HG03439 (cell line): Measurements from ENCODE around the gene YOD1.

ENCODE experiments used
- ATAC-seq: cut with Tn5 transposase; IDR thresholded peaks from one replicate; pipeline ENCODE4 v1.9.1; 2021; ENCODE audit warnings: mild to moderate bottlenecking, moderate library complexity; ENCODE audit not compliant: unreplicated experiment

Gene YOD1

GRCh38 chr1:207013321-207014085, 37.5 kb downstream of the YOD1 start:
- ATAC-seq: no peak

- no peak for ATAC-seq
Measured at GRCh38 chr1:207010726-207011125, 40.3 kb downstream of the YOD1 start.

DNA sequence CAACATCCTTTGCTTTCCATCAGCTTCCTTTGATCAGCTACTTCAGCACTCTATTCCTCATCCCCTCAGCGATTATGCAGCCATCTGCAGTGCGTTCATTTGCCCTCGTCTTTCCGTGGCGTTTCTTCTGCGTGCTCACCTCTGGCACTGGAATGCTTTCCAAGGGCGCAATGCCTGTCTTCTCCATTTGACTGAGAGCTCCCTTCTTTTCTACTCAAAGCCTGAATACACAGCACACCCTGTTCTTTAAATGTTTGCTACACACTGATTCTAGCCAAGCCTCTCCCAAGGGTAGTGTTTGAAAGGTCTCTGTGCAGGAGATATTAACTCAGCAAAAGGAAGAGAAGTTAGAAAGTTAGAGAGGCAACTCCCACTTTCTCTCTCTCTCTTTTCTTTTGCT, 41.1 kb downstream of the YOD1 start:
- ATAC-seq: no peak

DNA sequence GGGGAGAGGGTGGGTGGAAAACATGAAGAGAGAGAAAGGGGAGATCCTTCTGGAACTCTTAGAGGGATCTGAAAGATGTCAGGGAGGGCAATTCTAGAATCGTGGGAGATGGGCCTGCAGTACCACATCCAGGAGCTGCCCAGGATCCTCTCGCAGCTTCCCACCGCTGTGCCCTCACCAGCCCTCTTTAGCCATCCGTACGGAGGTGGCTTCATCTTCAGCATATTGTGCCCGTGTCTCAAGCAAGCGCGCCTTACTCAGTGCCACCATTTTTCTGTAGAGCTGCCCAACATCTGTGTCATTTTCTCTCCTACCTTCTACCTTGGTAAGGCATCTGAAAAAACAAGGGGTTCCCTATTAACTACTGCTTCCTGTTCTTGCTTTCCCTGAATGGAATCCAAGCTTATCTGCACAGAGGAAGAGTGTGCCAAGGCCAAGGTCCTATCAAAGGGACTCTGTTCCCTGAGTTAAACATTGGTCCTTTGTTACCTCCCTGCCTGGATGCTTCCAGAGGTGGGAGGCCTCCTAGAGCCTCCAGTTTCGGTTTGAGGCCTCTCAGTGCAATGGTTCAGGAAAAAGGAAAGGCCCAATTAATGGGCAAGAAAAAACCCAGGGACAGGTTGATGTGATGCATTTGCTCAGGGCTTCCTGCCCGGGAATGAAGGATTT, 41.7 kb downstream of the YOD1 start:
- no peak for ATAC-seq

- no peak for ATAC-seq
Measured at GRCh38 chr1:207007352-207008033, 43.5 kb downstream of the YOD1 start.

DNA sequence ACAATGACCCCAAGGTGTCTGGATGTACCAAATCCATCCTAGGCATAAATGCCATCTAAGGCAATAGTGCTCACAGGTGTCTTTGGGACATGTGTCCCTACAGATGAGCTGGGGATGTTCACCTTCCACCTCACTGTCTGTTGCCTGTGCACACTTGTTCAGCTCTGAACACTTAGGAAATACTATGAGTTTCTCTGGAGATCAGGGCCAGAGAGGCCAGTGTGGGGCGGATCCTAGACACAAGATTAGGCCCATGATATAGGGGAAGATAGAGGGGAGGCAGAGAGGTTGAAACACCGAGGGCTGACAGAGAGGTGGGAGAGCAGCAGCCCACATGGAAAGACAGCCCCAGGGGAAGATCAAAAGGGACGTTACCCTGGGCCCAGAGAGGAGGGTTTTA, 44.1 kb downstream of the YOD1 start:
- ATAC-seq: no peak

- ATAC-seq: no peak
Measured at GRCh38 chr1:207006083-207006482, 44.9 kb downstream of the YOD1 start.

- ATAC-seq: no peak
Measured at GRCh38 chr1:207004931-207005830, 45.8 kb downstream of the YOD1 start.

- ATAC-seq: no peak
Measured at GRCh38 chr1:207003210-207003609, 47.8 kb downstream of the YOD1 start.

DNA sequence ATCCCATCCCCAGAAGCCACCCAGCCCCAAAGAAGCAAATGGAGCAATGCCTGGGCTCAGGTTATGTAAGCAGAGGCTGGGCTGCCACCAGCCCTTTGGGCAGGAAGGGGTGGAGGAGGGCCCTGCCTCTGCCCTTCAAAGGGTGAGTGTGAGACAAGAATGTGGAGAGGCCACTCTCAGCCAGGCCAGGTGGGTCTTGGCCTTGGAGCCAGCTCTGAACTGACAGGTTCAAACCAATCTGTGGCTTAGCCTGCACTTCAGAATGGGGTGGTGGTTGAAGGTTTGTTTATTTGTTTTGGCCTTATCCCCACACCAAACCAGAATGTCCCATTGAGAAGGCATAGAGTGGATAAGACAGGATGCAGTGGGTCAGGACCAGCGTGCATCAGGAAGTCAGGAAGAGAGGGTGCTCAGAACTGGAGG, 48.3 kb downstream of the YOD1 start:
- no peak for ATAC-seq

GRCh38 chr1:207001492-207002245, 49.3 kb downstream of the YOD1 start:
- ATAC-seq: no peak

- no peak for ATAC-seq
Measured at GRCh38 chr1:207000651-207001291, 50.2 kb downstream of the YOD1 start.

GRCh38 chr1:206998816-206999215, 52.2 kb downstream of the YOD1 start:
- no peak for ATAC-seq
